Neural progenitor cell (in vitro differentiated cells): ENCODE results near the gene CCS. TPM values are rescaled to one million over a fixed set of nuclear protein-coding genes. Genes with fewer than 3 reads are reported as not detected.
A peak's percentile ranks its signal among the peaks of the same experiment; 100 is the strongest.

ENCODE experiments used
- DNase-seq: peaks from one replicate; pipeline ENCODE4 v3.0.0-alpha.2; 2016; ENCODE audit warnings: low spot score
- H2AFZ ChIP-seq: fragments of 200-600 bp; sonication (generic); replicated peaks from 2 replicates; pipeline ENCODE4 v1.6.1; 2016; ENCODE audit warnings: antibody characterized with exemption
- H3F3A ChIP-seq: fragments of 200-600 bp; sonication (generic); 2 replicates; pipeline ENCODE4 v1.6.1; 2016; ENCODE audit warnings: antibody characterized with exemption, low read depth
- H3K27ac ChIP-seq: fragments of 200-600 bp; sonication (generic); 2 replicates; pipeline ENCODE4 v1.5.1; 2016; ENCODE audit warnings: mild to moderate bottlenecking
- H3K27me3 ChIP-seq: fragments of 200-600 bp; sonication (generic); 2 replicates; pipeline ENCODE4 v1.6.1; 2016; ENCODE audit warnings: mild to moderate bottlenecking, moderate library complexity
- H3K36me3 ChIP-seq: fragments of 200-600 bp; sonication (generic); 2 replicates; pipeline ENCODE4 v1.5.1; 2016
- H3K4me1 ChIP-seq: fragments of 200-600 bp; sonication (generic); 2 replicates; pipeline ENCODE4 v1.6.1; 2016; ENCODE audit warnings: mixed run types
- H3K4me2 ChIP-seq: fragments of 200-600 bp; sonication (generic); 2 replicates; pipeline ENCODE4 v1.6.1; 2016
- H3K4me3 ChIP-seq: fragments of 200-600 bp; sonication (generic); 2 replicates; pipeline ENCODE4 v1.5.1; 2016
- H3K79me2 ChIP-seq: fragments of 200-600 bp; sonication (generic); 2 replicates; pipeline ENCODE4 v1.6.1; 2016; ENCODE audit warnings: low read depth
- H3K9ac ChIP-seq: fragments of 200-600 bp; sonication (generic); 2 replicates; pipeline ENCODE4 v1.6.1; 2016
- H3K9me3 ChIP-seq: fragments of 200-600 bp; sonication (generic); 2 replicates; pipeline ENCODE4 v1.5.1; 2016; ENCODE audit warnings: low read depth
- H4K20me1 ChIP-seq: fragments of 200-600 bp; sonication (generic); 2 replicates; pipeline ENCODE4 v1.6.1; 2016; ENCODE audit warnings: low read depth
- H3K27ac Mint-ChIP-seq: 3 replicates; pipeline ENCODE4 v1.8.0; 2021; ENCODE audit warnings: mixed read lengths
- H3K27me3 Mint-ChIP-seq: 2 replicates; pipeline ENCODE4 v1.8.0; 2022; ENCODE audit warnings: low read depth, mild to moderate bottlenecking, inconsistent platforms, moderate library complexity, mixed read lengths; ENCODE audit not compliant: insufficient read depth
- H3K36me3 Mint-ChIP-seq: 3 replicates; pipeline ENCODE4 v1.8.0; 2021; ENCODE audit warnings: mixed read lengths
- H3K4me1 Mint-ChIP-seq: 3 replicates; pipeline ENCODE4 v1.8.0; 2021; ENCODE audit warnings: mixed read lengths
- H3K4me3 Mint-ChIP-seq: 3 replicates; pipeline ENCODE4 v1.8.0; 2021; ENCODE audit warnings: mild to moderate bottlenecking, moderate library complexity, mixed read lengths
- H3K9me3 Mint-ChIP-seq: 3 replicates; pipeline ENCODE4 v1.8.0; 2020; ENCODE audit warnings: mixed read lengths
- EZH2 ChIP-seq: fragments of 200-600 bp; sonication (generic); IDR thresholded peaks from 2 replicates; pipeline ENCODE4 v1.6.1; 2017; ENCODE audit warnings: antibody characterized with exemption, mild to moderate bottlenecking, moderate library complexity
- EZH2phosphoT487 ChIP-seq: fragments of 200-600 bp; sonication (generic); IDR thresholded peaks from 2 replicates; pipeline ENCODE4 v1.6.1; 2017; ENCODE audit warnings: antibody characterized with exemption
- total RNA-seq: library from RNA; depleted of rRNA; stranded (reverse); fragments of >200 nt; gene quantifications from 2 replicates; pipeline ENCODE4 v1.2.3, GENCODE V29; 2015; ENCODE audit warnings: low replicate concordance
- TF ChIP-seq, protein P1 (sequence below): fragments of 200-600 bp; sonication (generic); IDR thresholded peaks from 2 replicates; pipeline ENCODE4 v1.5.1; 2017; ENCODE audit warnings: antibody characterized with exemption, mild to moderate bottlenecking

The CCS gene
- total RNA-seq, 1 donor from 2014 or later: 44.3 TPM

DNA sequence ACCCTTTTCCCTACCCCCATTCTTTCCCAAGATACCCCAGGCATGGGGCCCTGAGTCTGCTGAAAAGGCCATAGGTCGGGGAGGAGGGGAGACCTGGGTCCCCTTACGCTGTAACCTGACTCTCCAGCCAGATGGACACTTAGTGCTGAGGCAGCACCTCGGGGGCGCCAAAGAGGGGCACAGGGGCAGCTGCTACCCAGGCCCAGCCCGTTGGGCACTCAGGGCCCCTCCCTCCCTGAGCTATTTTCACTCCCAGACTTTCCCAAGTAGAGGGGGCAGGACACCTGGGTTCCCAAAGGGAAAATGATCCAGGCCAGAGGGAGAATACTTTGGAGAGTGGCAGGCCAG lies 45.3 kb upstream of the CCS start:
- no peak overlapping the region for H3K9ac ChIP-seq
- H3K36me3 Mint-ChIP-seq: peaks cover 3% of the 10 kb centered on the region
- H3K79me2 ChIP-seq: no peaks in the 10 kb centered on the region
- H3K4me1 Mint-ChIP-seq: peaks cover 46% of the 10 kb centered on the region
- H3F3A ChIP-seq: peaks cover 46% of the 10 kb centered on the region
- peaks cover 25% of the 10 kb centered on the region for H3K27me3 Mint-ChIP-seq
- H3K4me3 Mint-ChIP-seq: peak overlapping the region; percentile 85
- H3K4me1 ChIP-seq: peaks cover 32% of the 10 kb centered on the region
- no peak for TF ChIP-seq EZH2
- no peak for TF ChIP-seq EZH2phosphoT487
- TF ChIP-seq, protein P1, sequence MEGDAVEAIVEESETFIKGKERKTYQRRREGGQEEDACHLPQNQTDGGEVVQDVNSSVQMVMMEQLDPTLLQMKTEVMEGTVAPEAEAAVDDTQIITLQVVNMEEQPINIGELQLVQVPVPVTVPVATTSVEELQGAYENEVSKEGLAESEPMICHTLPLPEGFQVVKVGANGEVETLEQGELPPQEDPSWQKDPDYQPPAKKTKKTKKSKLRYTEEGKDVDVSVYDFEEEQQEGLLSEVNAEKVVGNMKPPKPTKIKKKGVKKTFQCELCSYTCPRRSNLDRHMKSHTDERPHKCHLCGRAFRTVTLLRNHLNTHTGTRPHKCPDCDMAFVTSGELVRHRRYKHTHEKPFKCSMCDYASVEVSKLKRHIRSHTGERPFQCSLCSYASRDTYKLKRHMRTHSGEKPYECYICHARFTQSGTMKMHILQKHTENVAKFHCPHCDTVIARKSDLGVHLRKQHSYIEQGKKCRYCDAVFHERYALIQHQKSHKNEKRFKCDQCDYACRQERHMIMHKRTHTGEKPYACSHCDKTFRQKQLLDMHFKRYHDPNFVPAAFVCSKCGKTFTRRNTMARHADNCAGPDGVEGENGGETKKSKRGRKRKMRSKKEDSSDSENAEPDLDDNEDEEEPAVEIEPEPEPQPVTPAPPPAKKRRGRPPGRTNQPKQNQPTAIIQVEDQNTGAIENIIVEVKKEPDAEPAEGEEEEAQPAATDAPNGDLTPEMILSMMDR: peak; percentile 18
- H2AFZ ChIP-seq: no peak overlapping the region
- peak overlapping the region; percentile 87 for H3K4me2 ChIP-seq
- peaks cover 15% of the 10 kb centered on the region for H4K20me1 ChIP-seq
- H3K9me3 ChIP-seq: no peaks in the 10 kb centered on the region
- H3K27ac Mint-ChIP-seq: no peak overlapping the region
- peak overlapping the region; percentile 71 for H3K4me3 ChIP-seq
- no peaks in the 10 kb centered on the region for H3K9me3 Mint-ChIP-seq
- no peaks in the 10 kb centered on the region for H3K27me3 ChIP-seq
- H3K27ac ChIP-seq: no peak overlapping the region
- H3K36me3 ChIP-seq: no peaks in the 10 kb centered on the region
- peak; percentile 88 for DNase-seq

DNA sequence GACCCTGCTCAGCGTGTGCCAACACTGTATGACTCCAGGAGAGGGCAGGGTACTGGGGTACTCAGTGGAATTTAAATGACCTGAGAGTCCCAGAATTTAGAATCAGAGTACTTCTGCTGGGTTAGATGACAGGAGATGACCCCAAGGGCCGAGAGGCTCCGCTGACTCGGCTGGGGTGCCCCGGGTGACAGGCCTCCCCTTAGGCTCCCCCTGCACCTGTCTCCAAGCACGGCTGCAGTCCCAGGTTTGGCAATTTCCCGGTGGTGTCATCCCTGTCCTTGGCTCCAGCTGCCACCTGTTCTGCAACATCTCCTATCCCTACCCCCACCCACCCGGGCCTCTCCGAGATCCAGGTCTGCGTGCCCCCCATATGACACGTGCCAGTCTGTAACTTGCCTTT lies 44.9 kb upstream of the CCS start:
- H3K4me2 ChIP-seq: peak overlapping the region; percentile 87
- H3K4me3 Mint-ChIP-seq: peak overlapping the region; percentile 85
- no peak for TF ChIP-seq EZH2
- TF ChIP-seq EZH2phosphoT487: no peak
- TF ChIP-seq, protein P1: no peak

GRCh38 chr11:66548774-66549630 lies 44.0 kb upstream of the CCS start:
- Histone ChIP-seq H4K20me1 (peaks cover 15% of the 10 kb centered on the region), H3K36me3 (no peaks in the 10 kb centered on the region), H3K9ac (no peak overlapping the region), H3K79me2 (no peaks in the 10 kb centered on the region), H3K9me3 (no peaks in the 10 kb centered on the region), H3K4me2 (peak overlapping the region; percentile 87), H3K27ac (peak overlapping the region; percentile 60), H3F3A (peaks cover 40% of the 10 kb centered on the region), H3K4me1 (peaks cover 24% of the 10 kb centered on the region), H2AFZ (no peak overlapping the region), H3K4me3 (no peak overlapping the region), H3K27me3 (no peaks in the 10 kb centered on the region)
- H3K4me3 Mint-ChIP-seq: peak overlapping the region; percentile 9
- no peaks in the 10 kb centered on the region for H3K9me3 Mint-ChIP-seq
- peak overlapping the region; percentile 38 for H3K27ac Mint-ChIP-seq
- H3K36me3 Mint-ChIP-seq: no peaks in the 10 kb centered on the region
- H3K4me1 Mint-ChIP-seq: peaks cover 37% of the 10 kb centered on the region
- no peak for DNase-seq
- TF ChIP-seq, protein P1: no peak
- TF ChIP-seq EZH2 (no peak), EZH2phosphoT487 (no peak)
- H3K27me3 Mint-ChIP-seq: peaks cover 20% of the 10 kb centered on the region

More for the DNA sequence above, 44.9 kb upstream of the CCS start:
- peaks cover 46% of the 10 kb centered on the region for H3F3A ChIP-seq
- Mint-ChIP-seq H3K4me1 (peaks cover 42% of the 10 kb centered on the region), H3K36me3 (peaks cover 3% of the 10 kb centered on the region), H3K9me3 (no peaks in the 10 kb centered on the region), H3K27me3 (peaks cover 24% of the 10 kb centered on the region), H3K27ac (no peak overlapping the region)
- H3K36me3 ChIP-seq: no peaks in the 10 kb centered on the region
- H4K20me1 ChIP-seq: peaks cover 15% of the 10 kb centered on the region
- no peak overlapping the region for H3K27ac ChIP-seq
- H3K27me3 ChIP-seq: no peaks in the 10 kb centered on the region
- H3K9ac ChIP-seq: no peak overlapping the region
- H3K79me2 ChIP-seq: no peaks in the 10 kb centered on the region
- no peaks in the 10 kb centered on the region for H3K9me3 ChIP-seq
- no peak overlapping the region for H2AFZ ChIP-seq
- H3K4me1 ChIP-seq: peaks cover 32% of the 10 kb centered on the region
- no peak for DNase-seq
- H3K4me3 ChIP-seq: peak overlapping the region; percentile 71
